Lower leg skin (tissue), 3 donors: ENCODE measurements around the gene DNAJB12.

Experiments
- POLR2A ChIP-seq, 2 donors: fragments of 450-650 bp; IDR thresholded peaks; one replicate each; pipeline ENCODE4 v1.6.1; 2016 to 2017; ENCODE audit warnings: antibody characterized with exemption in 2 of 2, mild to moderate bottlenecking in 1 of 2, moderate library complexity in 1 of 2
- TF ChIP-seq, protein P1 (sequence below), 3 donors: fragments of 450-650 bp; IDR thresholded peaks; one replicate each; pipeline ENCODE4 v1.5.1; 2016; ENCODE audit warnings: antibody characterized with exemption in 3 of 3, mild to moderate bottlenecking in 3 of 3, moderate library complexity in 2 of 3

DNA sequence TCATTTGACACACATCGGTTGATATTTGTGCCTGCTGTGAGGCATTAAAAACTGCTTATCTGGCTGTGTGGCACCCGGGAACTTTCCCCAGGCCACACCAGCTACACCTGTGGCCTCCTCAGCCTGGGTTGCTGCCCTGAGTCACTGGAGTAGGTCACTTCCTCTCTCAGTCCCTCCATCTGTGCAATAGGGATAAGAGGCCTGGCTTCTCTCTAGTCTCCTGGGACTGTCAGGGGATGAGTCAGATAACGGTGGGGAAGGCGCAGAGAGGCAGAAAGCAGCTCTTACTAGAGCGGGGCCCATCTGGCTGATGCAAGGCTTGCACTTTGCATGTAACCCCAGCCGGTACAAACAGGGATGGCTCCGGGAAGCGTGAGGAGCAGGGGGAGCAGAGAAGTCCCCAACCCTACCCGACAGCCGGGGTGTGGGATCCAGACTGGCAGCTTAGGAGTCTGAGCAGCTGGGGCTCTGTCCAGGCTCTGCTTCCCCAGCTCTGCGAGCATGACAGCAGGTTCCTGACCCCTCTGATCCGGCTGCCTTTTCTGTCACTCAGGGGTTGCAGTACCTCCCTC is 34.0 kb downstream of the DNAJB12 start:
- TF ChIP-seq, protein P1, sequence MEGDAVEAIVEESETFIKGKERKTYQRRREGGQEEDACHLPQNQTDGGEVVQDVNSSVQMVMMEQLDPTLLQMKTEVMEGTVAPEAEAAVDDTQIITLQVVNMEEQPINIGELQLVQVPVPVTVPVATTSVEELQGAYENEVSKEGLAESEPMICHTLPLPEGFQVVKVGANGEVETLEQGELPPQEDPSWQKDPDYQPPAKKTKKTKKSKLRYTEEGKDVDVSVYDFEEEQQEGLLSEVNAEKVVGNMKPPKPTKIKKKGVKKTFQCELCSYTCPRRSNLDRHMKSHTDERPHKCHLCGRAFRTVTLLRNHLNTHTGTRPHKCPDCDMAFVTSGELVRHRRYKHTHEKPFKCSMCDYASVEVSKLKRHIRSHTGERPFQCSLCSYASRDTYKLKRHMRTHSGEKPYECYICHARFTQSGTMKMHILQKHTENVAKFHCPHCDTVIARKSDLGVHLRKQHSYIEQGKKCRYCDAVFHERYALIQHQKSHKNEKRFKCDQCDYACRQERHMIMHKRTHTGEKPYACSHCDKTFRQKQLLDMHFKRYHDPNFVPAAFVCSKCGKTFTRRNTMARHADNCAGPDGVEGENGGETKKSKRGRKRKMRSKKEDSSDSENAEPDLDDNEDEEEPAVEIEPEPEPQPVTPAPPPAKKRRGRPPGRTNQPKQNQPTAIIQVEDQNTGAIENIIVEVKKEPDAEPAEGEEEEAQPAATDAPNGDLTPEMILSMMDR (IDR thresholded peaks at IDR 0.05): no peak
- TF ChIP-seq POLR2A (IDR thresholded peaks at IDR 0.05): no peak
